Measurements from ENCODE around the gene WDR1. TPM values are rescaled to one million over a fixed set of nuclear protein-coding genes. Genes with fewer than 3 reads are reported as not detected.
A peak's percentile ranks its signal among the peaks of the same experiment; 100 is the strongest.

WDR1 gene
- total and polyA plus RNA-seq, 8 donors, result 30.0 to 102 (median 57.7) TPM

- Histone ChIP-seq H3K27me3 (no peaks in the 10 kb centered on the region), H3K4me1 (no peaks in the 10 kb centered on the region), H3K4me3 (no peak overlapping the region), H3K36me3 (peaks cover 7 to 83% (median 66%) of the 10 kb centered on the region in 3 donors), H3K9me3 (no peaks in the 10 kb centered on the region), H3K27ac (no peak overlapping the region)
- peak in 2 of 6 donors; percentile 11 to 39 for DNase-seq
- intact Hi-C loops (cut with DNase I), result no loop called here
- no peak for TF ChIP-seq CTCF (IDR thresholded peaks at IDR 0.05)
- FAIRE-seq, result no peak
- no peak for ATAC-seq
- 88 to 93% methylated on average over 21 of the region's 21 CpGs for WGBS, 2 donors
These were observed 31.8 kb downstream of the WDR1 start for GRCh38 chr4:10084651-10085358.

GRCh38 chr4:10083861-10084641, 32.5 kb downstream of the WDR1 start:
- 83 to 84% methylated on average over 23 of the region's 23 CpGs for WGBS, 2 donors

GRCh38 chr4:10083331-10083771, 33.2 kb downstream of the WDR1 start:
- 92 to 95% methylated on average over 12 of the region's 12 CpGs for WGBS, 2 donors
- FAIRE-seq (no peak), DNase-seq (peak in 2 of 6 donors; percentile 7 to 47), ATAC-seq (no peak)
- Histone ChIP-seq H3K9me3 (no peaks in the 10 kb centered on the region), H3K27ac (no peak overlapping the region), H3K4me3 (no peak overlapping the region), H3K27me3 (no peaks in the 10 kb centered on the region), H3K4me1 (no peaks in the 10 kb centered on the region), H3K36me3 (peaks cover 7 to 91% (median 72%) of the 10 kb centered on the region in 3 donors)
- TF ChIP-seq CTCF (IDR thresholded peaks at IDR 0.05), result no peak
- intact Hi-C loops (cut with DNase I), result no loop called here

More at GRCh38 chr4:10083861-10084641, 32.5 kb downstream of the WDR1 start:
- DNase-seq, result peak in 2 of 6 donors; percentile 19 to 41
- intact Hi-C loops (cut with DNase I), result no loop called here
- Histone ChIP-seq H3K4me1 (no peaks in the 10 kb centered on the region), H3K27me3 (no peaks in the 10 kb centered on the region), H3K36me3 (peaks cover 7 to 88% (median 70%) of the 10 kb centered on the region in 3 donors), H3K9me3 (no peaks in the 10 kb centered on the region), H3K27ac (no peak overlapping the region), H3K4me3 (no peak overlapping the region)
- no peak for ATAC-seq
- no peak for FAIRE-seq
- TF ChIP-seq CTCF (IDR thresholded peaks at IDR 0.05), result no peak

GRCh38 chr4:10082459-10083272, 33.9 kb downstream of the WDR1 start:
- no peak for TF ChIP-seq CTCF (IDR thresholded peaks at IDR 0.05)
- H3K9me3 ChIP-seq, result no peaks in the 10 kb centered on the region
- no peaks in the 10 kb centered on the region for H3K4me1 ChIP-seq
- intact Hi-C loops (cut with DNase I), result no loop called here
- WGBS, 2 donors, result 94 to 96% methylated on average over 20 of the region's 20 CpGs
- ATAC-seq (no peak), FAIRE-seq (no peak), DNase-seq (peak in 2 of 6 donors; percentile 12 to 45)
- no peak overlapping the region for H3K4me3 ChIP-seq
- peaks cover 7 to 91% (median 70%) of the 10 kb centered on the region in 3 donors for H3K36me3 ChIP-seq
- no peak overlapping the region for H3K27ac ChIP-seq
- H3K27me3 ChIP-seq, result no peaks in the 10 kb centered on the region
